MM.1S (cell line): Measurements from ENCODE around the gene NPY.

Experiments
- DNase-seq: peaks from one replicate; pipeline ENCODE4 v3.0.0-alpha.2; 2015
- H2AFZ ChIP-seq: fragments of 300-600 bp; sonication (generic); 2 replicates; pipeline ENCODE4 v1.6.0; 2016; ENCODE audit warnings: antibody characterized with exemption, low read length
- H3F3A ChIP-seq: fragments of 300-600 bp; sonication (generic); 2 replicates; pipeline ENCODE4 v1.6.1; 2016; ENCODE audit warnings: mild to moderate bottlenecking, antibody characterized with exemption, low read length, moderate library complexity, mixed read lengths; ENCODE audit not compliant: insufficient read depth
- H3K27ac ChIP-seq: fragments of 300-600 bp; sonication (generic); 2 replicates; pipeline ENCODE4 v1.5.1; 2016; ENCODE audit warnings: mild to moderate bottlenecking, low read length
- H3K27me3 ChIP-seq: fragments of 300-600 bp; sonication (generic); replicated peaks from 2 replicates; pipeline ENCODE4 v1.6.0; 2016; ENCODE audit warnings: low read length; ENCODE audit not compliant: insufficient read depth
- H3K36me3 ChIP-seq: fragments of 300-600 bp; sonication (generic); replicated peaks from 2 replicates; pipeline ENCODE4 v1.6.1; 2016; ENCODE audit warnings: mild to moderate bottlenecking, low read length, mixed read lengths; ENCODE audit not compliant: insufficient read depth
- H3K4me1 ChIP-seq: fragments of 300-600 bp; sonication (generic); 2 replicates; pipeline ENCODE4 v1.6.1; 2016; ENCODE audit warnings: low read length, mixed read lengths
- H3K4me2 ChIP-seq: fragments of 300-600 bp; sonication (generic); 2 replicates; pipeline ENCODE4 v1.6.0; 2016; ENCODE audit warnings: low read depth, low read length
- H3K4me3 ChIP-seq: fragments of 300-600 bp; sonication (generic); 2 replicates; pipeline ENCODE4 v1.5.1; 2016; ENCODE audit warnings: low read length, mixed read lengths
- H3K79me2 ChIP-seq: fragments of 300-600 bp; sonication (generic); 2 replicates; pipeline ENCODE4 v1.6.1; 2016; ENCODE audit warnings: mixed run types, low read length, mixed read lengths
- H3K9ac ChIP-seq: fragments of 300-600 bp; sonication (generic); 2 replicates; pipeline ENCODE4 v1.6.1; 2016; ENCODE audit warnings: low read length, mixed read lengths
- H3K9me2 ChIP-seq: fragments of 300-600 bp; sonication (generic); replicated peaks from 2 replicates; pipeline ENCODE4 v1.6.1; 2016; ENCODE audit warnings: mild to moderate bottlenecking, low read length, mixed read lengths; ENCODE audit not compliant: insufficient read depth
- H3K9me3 ChIP-seq: fragments of 300-600 bp; sonication (generic); replicated peaks from 2 replicates; pipeline ENCODE4 v1.6.1; 2016; ENCODE audit warnings: mild to moderate bottlenecking, low read length, mixed read lengths; ENCODE audit not compliant: insufficient read depth
- H4K20me1 ChIP-seq: fragments of 300-600 bp; sonication (generic); 2 replicates; pipeline ENCODE4 v1.6.1; 2016; ENCODE audit warnings: mild to moderate bottlenecking, low read length, moderate library complexity, mixed read lengths; ENCODE audit not compliant: insufficient read depth
- EZH2 ChIP-seq: fragments of 300-600 bp; sonication (generic); optimal IDR thresholded peaks from 2 replicates; pipeline ENCODE3; 2017; ENCODE audit warnings: low read depth, mild to moderate bottlenecking, antibody characterized with exemption, low read length, mixed read lengths
- EZH2phosphoT487 ChIP-seq: fragments of 300-600 bp; sonication (generic); IDR thresholded peaks from 2 replicates; pipeline ENCODE4 v1.6.1; 2018; ENCODE audit warnings: antibody characterized with exemption, low read length
- TF ChIP-seq, protein P1 (sequence below): fragments of 300-600 bp; sonication (generic); IDR thresholded peaks from 2 replicates; pipeline ENCODE4 v1.5.1; 2016; ENCODE audit warnings: antibody characterized with exemption, low read length, mixed read lengths

Gene NPY

DNA sequence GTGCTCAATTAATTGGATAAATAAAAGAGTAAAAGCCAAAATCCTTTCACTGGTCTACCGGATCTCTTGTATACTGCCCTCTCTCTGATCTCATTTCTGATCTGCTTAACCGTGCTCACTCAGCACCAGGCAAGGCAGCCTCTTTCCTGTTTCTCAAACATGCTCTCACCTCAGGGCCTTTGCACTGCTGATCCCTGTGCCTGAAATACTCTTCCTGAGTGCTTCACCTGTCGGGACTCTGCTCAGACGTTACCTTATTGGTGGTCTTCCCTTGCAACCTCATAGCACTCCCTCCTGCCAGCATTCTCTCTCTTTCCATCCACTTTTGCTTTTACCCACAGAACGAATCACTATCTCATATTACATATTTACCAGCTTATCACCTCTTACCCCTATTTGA is 55.6 kb downstream of the NPY start:
- Histone ChIP-seq H3K9me3 (no peaks in the 10 kb centered on the region), H2AFZ (no peak overlapping the region), H3K27ac (no peak overlapping the region), H3K9ac (no peak overlapping the region), H3K36me3 (no peaks in the 10 kb centered on the region), H3K4me3 (no peak overlapping the region), H3K79me2 (no peaks in the 10 kb centered on the region), H3K4me1 (no peaks in the 10 kb centered on the region), H3K27me3 (no peaks in the 10 kb centered on the region), H4K20me1 (no peaks in the 10 kb centered on the region), H3K4me2 (no peak overlapping the region), H3K9me2 (no peaks in the 10 kb centered on the region), H3F3A (no peaks in the 10 kb centered on the region)
- TF ChIP-seq, protein P1, sequence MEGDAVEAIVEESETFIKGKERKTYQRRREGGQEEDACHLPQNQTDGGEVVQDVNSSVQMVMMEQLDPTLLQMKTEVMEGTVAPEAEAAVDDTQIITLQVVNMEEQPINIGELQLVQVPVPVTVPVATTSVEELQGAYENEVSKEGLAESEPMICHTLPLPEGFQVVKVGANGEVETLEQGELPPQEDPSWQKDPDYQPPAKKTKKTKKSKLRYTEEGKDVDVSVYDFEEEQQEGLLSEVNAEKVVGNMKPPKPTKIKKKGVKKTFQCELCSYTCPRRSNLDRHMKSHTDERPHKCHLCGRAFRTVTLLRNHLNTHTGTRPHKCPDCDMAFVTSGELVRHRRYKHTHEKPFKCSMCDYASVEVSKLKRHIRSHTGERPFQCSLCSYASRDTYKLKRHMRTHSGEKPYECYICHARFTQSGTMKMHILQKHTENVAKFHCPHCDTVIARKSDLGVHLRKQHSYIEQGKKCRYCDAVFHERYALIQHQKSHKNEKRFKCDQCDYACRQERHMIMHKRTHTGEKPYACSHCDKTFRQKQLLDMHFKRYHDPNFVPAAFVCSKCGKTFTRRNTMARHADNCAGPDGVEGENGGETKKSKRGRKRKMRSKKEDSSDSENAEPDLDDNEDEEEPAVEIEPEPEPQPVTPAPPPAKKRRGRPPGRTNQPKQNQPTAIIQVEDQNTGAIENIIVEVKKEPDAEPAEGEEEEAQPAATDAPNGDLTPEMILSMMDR = no peak
- TF ChIP-seq EZH2 = no peak
- no peak for TF ChIP-seq EZH2phosphoT487
- no peak for DNase-seq

DNA sequence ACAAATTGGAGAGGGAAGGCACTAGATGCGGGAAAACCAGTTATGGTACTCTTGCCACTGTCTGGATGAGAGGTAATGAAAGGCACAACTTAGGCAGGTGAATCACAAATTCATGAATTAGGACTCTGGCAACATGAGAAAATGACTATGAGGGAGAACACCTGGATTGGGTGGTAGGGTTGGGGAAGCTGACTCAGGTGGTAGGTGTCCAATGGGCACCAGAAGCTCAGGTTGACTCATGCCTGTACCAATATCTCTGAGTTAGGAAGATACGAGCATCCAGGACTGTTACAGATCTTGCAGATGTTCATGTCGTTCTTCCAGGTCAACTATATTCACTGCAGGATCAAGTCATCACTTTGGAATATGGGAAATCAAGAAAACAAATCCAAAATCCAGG is 56.7 kb downstream of the NPY start:
- TF ChIP-seq, protein P1 = no peak
- TF ChIP-seq EZH2 (no peak), EZH2phosphoT487 (no peak)
- no peak overlapping the region for H3K9ac ChIP-seq
- no peaks in the 10 kb centered on the region for H3K27me3 ChIP-seq
- no peaks in the 10 kb centered on the region for H3K36me3 ChIP-seq
- H3K27ac ChIP-seq = no peak overlapping the region
- no peaks in the 10 kb centered on the region for H3K9me2 ChIP-seq
- H4K20me1 ChIP-seq = no peaks in the 10 kb centered on the region
- no peak overlapping the region for H3K4me2 ChIP-seq
- H3K9me3 ChIP-seq = no peaks in the 10 kb centered on the region
- no peaks in the 10 kb centered on the region for H3F3A ChIP-seq
- H3K4me1 ChIP-seq = no peaks in the 10 kb centered on the region
- H3K79me2 ChIP-seq = no peaks in the 10 kb centered on the region
- DNase-seq = no peak
- no peak overlapping the region for H2AFZ ChIP-seq
- no peak overlapping the region for H3K4me3 ChIP-seq
